SKM-1 treated with dmso at 0.1 percent for 144 hours (cell line): ENCODE measurements around the gene CAPZA2.
"Not testable (repeated sequence)": the region's sequence is repeated elsewhere in the genome, so short reads cannot be mapped to it uniquely, and the experiment has no call there.

Source experiments
- DNase-seq: peaks from one replicate; lab custom pipeline; 2025; ENCODE audit not compliant: unreplicated experiment; lab: John Stamatoyannopoulos, UW

CAPZA2 gene

GRCh38 chr7:116953372-116953905 is 91.1 kb downstream of the CAPZA2 start, which contains the start of gene ST7:
Gene ST7, plus strand, starts transcription at chr7:116953501. Its CDS starts 40 bp downstream, at chr7:116953541.
- DNase-seq: peak; percentile 53

GRCh38 chr7:116953906-116954838 is 91.8 kb downstream of the CAPZA2 start:
- peak; percentile 36 for DNase-seq

GRCh38 chr7:116955340-116955739 is 93.0 kb downstream of the CAPZA2 start:
- no peak for DNase-seq

GRCh38 chr7:116955801-116956476 is 93.6 kb downstream of the CAPZA2 start:
- no peak for DNase-seq

- no peak for DNase-seq
Observed at GRCh38 chr7:116956477-116956804, 94.1 kb downstream of the CAPZA2 start.

- DNase-seq: no peak
Observed at GRCh38 chr7:116957874-116958273, 95.5 kb downstream of the CAPZA2 start.

GRCh38 chr7:116961966-116962673 is 99.7 kb downstream of the CAPZA2 start:
- DNase-seq: not testable (repeated sequence)

GRCh38 chr7:116963234-116963633 is 100.8 kb downstream of the CAPZA2 start:
- no peak for DNase-seq

GRCh38 chr7:116966601-116967000 is 104.2 kb downstream of the CAPZA2 start:
- DNase-seq: no peak

- no peak for DNase-seq
Observed at GRCh38 chr7:116967254-116967922, 105.0 kb downstream of the CAPZA2 start.

GRCh38 chr7:116967983-116968382 is 105.6 kb downstream of the CAPZA2 start:
- DNase-seq: no peak

GRCh38 chr7:116968631-116969030 is 106.2 kb downstream of the CAPZA2 start:
- no peak for DNase-seq

GRCh38 chr7:116969371-116969902 is 107.0 kb downstream of the CAPZA2 start:
- peak; percentile 28 for DNase-seq

GRCh38 chr7:116970238-116970910 is 108.0 kb downstream of the CAPZA2 start:
- DNase-seq: peak; percentile 43

GRCh38 chr7:116971153-116971552 is 108.8 kb downstream of the CAPZA2 start:
- DNase-seq: not testable (repeated sequence)
